PC-9 (cell line): ENCODE measurements around the gene PDIA6.

ENCODE experiments used
- CTCF ChIP-seq: fragments of 200-600 bp; sonication (generic); conservative IDR thresholded peaks from 2 replicates; pipeline ENCODE4 v1.6.1; 2017; ENCODE audit warnings: mixed run types, antibody characterized with exemption, mild to moderate bottlenecking, moderate library complexity
- EZH2 ChIP-seq: fragments of 200-600 bp; sonication (generic); IDR thresholded peaks from 2 replicates; pipeline ENCODE4 v1.8.0; 2017; ENCODE audit warnings: antibody characterized with exemption, low read depth

- no peak for TF ChIP-seq CTCF
- TF ChIP-seq EZH2: no peak
Measured at GRCh38 chr2:10772201-10772867, 40.3 kb downstream of the PDIA6 start.
